ENCODE results near the gene CACNB4.

The CACNB4 gene

DNA sequence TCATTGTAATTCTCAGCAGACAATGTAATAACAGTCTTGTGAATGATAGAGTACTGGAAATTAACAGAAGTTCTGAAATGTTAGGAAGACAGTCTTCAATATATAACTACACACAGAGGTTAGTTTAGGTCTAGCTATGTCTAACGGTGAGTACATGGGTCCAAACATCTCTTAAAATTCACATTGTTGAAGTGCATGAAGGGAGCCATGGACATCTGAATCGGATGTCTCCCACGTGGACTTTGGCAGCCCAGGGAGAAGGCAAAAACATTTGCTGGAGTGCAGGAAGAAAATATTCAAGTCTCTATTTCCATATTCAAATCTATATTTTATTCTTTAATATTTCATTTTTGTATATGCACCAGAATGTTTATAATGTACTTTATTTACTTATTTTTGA lies 34.8 kb downstream of the CACNB4 start:
- no peak overlapping the region for H3K4me3 ChIP-seq (ENCODE audit: low read depth, low read length)
- TF ChIP-seq, protein P1, sequence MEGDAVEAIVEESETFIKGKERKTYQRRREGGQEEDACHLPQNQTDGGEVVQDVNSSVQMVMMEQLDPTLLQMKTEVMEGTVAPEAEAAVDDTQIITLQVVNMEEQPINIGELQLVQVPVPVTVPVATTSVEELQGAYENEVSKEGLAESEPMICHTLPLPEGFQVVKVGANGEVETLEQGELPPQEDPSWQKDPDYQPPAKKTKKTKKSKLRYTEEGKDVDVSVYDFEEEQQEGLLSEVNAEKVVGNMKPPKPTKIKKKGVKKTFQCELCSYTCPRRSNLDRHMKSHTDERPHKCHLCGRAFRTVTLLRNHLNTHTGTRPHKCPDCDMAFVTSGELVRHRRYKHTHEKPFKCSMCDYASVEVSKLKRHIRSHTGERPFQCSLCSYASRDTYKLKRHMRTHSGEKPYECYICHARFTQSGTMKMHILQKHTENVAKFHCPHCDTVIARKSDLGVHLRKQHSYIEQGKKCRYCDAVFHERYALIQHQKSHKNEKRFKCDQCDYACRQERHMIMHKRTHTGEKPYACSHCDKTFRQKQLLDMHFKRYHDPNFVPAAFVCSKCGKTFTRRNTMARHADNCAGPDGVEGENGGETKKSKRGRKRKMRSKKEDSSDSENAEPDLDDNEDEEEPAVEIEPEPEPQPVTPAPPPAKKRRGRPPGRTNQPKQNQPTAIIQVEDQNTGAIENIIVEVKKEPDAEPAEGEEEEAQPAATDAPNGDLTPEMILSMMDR (IDR thresholded peaks at IDR 0.05; ENCODE audit: borderline replicate concordance, insufficient read depth, low read depth, low read length): no peak

DNA sequence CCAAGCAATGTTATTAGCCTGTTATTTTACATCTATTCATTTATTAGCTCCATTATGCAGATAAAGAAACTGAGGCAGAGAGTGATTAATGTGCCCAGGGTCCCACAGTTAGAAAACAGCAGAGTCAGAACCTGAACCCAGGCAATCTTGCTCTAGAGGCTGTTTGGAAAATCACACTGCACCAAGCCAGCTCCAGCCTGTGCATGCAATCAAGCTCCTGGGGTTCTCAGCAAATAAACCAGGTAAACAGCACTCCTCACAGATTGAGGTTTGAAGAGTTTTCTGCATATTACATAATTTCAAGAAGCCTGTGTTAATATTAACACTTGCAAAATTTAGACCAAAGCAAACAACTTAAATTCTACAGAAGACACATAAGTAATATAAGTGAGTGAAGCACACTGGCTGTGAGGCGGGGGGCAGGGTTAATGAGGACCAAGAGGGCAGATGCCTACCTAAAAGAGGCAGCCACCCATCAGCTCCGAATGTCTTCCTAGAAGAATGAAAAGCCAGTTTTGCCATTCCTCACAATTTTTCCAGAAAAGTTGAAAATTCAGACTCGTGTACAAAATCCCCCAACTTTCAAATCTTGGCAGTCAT lies 35.4 kb downstream of the CACNB4 start:
- TF ChIP-seq, protein P1 (IDR thresholded peaks at IDR 0.05; ENCODE audit: borderline replicate concordance, insufficient read depth, low read depth, low read length): 0 out of 2 replicates have a peak, but pooled peaks have one; percentile 4
- H3K4me3 ChIP-seq (ENCODE audit: low read depth, low read length): no peak overlapping the region

DNA sequence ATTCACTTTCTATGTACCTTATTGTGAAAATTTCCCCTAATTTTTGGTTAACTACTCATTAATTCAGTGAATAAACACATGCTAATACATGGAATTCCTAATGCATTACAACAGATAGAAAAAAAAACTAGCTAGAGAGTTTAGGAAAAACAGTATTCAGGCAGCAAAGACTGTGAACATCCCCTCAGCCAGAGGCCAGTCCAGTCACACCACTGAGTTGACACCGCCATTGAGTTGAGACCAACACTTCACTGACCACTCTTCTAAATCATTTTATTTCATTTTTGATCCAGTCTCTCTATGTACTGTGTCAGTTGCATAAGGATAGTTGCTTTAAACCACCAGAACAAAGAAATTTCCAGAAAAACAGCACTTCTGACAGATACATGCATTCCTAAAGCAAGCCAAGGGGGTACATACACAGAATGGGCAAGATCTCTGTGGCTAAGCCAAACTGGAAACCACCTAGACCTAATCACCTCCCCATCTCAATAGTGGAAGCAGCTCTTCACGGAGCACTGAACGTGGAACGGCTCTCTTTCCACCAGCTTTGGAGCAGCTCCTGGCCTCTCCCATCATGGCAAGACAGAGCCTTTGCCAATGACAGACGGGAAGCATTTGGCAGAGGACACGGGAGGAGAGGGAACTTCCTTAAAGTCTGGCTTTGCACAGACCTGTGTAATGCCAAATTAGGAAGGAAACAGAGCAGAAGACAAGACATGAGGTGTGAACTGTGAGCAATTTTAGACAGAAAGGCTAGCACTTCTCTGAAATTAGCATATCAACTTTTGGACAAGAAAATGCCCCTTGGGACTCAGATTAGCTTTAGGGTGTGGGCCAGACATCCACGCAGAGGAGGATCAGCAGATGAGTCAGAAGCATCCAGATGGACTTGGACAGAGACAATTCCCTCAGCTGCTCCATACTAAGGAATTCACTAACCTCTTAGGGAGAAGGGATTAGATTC lies 36.4 kb downstream of the CACNB4 start:
- no peak overlapping the region for H3K4me3 ChIP-seq (ENCODE audit: low read depth, low read length)
- TF ChIP-seq, protein P1 (IDR thresholded peaks at IDR 0.05; ENCODE audit: borderline replicate concordance, insufficient read depth, low read depth, low read length): no peak

DNA sequence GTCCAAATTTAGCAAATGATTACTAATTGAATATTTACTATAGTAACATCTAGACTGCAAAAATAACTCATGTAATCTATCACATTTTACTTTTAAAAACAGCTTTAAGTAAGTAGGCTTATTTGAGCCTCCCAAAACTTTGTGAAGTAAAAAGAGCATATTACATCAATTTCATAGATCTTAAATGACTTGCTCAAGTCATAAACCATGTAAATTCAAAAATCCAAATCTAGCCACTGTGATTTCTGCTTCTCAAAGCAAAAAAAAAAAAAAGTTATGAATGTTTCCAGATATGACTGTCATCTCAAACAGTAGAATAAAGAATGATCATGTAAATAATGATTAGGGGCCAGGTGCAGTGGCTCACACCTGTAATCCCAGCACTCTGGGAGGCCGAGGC lies 37.5 kb downstream of the CACNB4 start:
- TF ChIP-seq, protein P1 (IDR thresholded peaks at IDR 0.05; ENCODE audit: borderline replicate concordance, insufficient read depth, low read depth, low read length): no peak

DNA sequence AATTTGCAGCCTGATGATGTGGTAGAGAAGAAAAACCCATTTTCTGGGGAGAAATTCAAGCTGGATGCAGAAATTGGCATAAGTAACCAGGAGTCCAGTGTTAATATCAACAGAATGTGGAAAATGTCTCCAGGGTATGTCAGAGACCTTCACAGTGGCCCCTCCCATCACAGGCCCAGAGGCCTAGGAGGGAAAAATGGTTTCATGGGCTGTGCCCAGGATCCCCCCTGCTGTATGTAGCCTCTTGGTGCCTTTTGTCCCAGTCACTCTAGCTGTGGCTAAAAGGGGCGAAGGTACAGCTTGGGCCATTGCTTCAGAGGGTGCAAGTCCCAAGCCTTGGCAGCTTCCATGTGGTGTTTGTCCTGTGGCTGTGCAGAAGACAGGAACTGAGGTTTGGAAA lies 40.2 kb downstream of the CACNB4 start:
- TF ChIP-seq, protein P1 (IDR thresholded peaks at IDR 0.05; ENCODE audit: borderline replicate concordance, insufficient read depth, low read depth, low read length): no peak
- H3K4me3 ChIP-seq (ENCODE audit: low read depth, low read length): no peak overlapping the region

More for the DNA sequence above, 37.5 kb downstream of the CACNB4 start:
- no peak overlapping the region for H3K4me3 ChIP-seq (ENCODE audit: low read depth, low read length)

DNA sequence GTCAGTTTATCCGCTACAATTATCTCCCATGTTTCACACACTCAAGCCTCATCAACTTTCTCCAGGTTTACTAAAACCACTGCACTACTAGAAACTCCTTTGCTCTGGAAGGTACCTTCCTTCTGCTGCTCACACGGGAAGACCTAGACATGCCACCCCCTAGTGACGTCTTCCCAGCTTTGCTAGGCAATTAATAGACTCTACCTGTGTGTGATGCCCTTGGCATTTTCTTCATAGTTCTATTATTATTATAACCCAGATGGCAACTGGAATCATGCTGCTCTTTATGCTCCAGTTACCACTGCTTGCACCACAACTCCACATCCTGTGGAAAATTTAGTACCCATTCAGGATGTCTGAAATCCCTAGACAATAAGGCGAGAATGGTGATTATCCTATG lies 42.4 kb downstream of the CACNB4 start:
- no peak overlapping the region for H3K4me3 ChIP-seq (ENCODE audit: low read depth, low read length)
- TF ChIP-seq, protein P1 (IDR thresholded peaks at IDR 0.05; ENCODE audit: borderline replicate concordance, insufficient read depth, low read depth, low read length): no peak
